K562 (cell line): ENCODE results near the gene CREG2.

ENCODE experiments used
- HNRNPK ChIP-seq: fragments of 200-400 bp; formaldehyde crosslinking; IDR thresholded peaks from one replicate; pipeline ENCODE4 v1.6.1; 2018; ENCODE audit warnings: mild to moderate bottlenecking, low read depth, low read length; ENCODE audit not compliant: poor library complexity, severe bottlenecking
- MXI1 ChIP-seq: IDR thresholded peaks from 2 replicates; pipeline ENCODE4 v1.6.1; 2011; ENCODE audit warnings: low read depth, mild to moderate bottlenecking, improper control_type of control experiment, low read length
- NEUROD1 ChIP-seq: fragments of 150-350 bp; IDR thresholded peaks from 2 replicates; pipeline ENCODE4 v1.6.1; 2014; ENCODE audit warnings: borderline replicate concordance, low read length, low read depth; ENCODE audit not compliant: partially characterized antibody
- NR1H2 ChIP-seq: sonication (generic); formaldehyde crosslinking; IDR thresholded peaks from 2 replicates; pipeline ENCODE4 v1.4.0; 2020; ENCODE audit warnings: mild to moderate bottlenecking, missing genetic modification reagents
- RBM39 ChIP-seq: fragments of 200-400 bp; formaldehyde crosslinking; optimal IDR thresholded peaks from 2 replicates; pipeline ENCODE3; 2018; ENCODE audit warnings: low read depth, low read length
- TAF1 ChIP-seq: IDR thresholded peaks from 2 replicates; pipeline ENCODE4 v1.6.1; 2011; ENCODE audit warnings: mild to moderate bottlenecking, low read length, moderate library complexity; ENCODE audit not compliant: insufficient read depth, control insufficient read depth, severe bottlenecking; ENCODE audit errors: extremely low read depth
- ZNF3 ChIP-seq: fragments of 250-450 bp; sonication (Bioruptor Pico); IDR thresholded peaks from 2 replicates; pipeline ENCODE4 v1.5.0; 2021; ENCODE audit warnings: mild to moderate bottlenecking, moderate library complexity
- ZNF75A ChIP-seq: fragments of 450-650 bp; formaldehyde crosslinking; IDR thresholded peaks from 2 replicates; pipeline ENCODE4 v1.4.0; 2020; ENCODE audit warnings: mild to moderate bottlenecking
- TF ChIP-seq, protein P1 (sequence below): IDR thresholded peaks from 2 replicates; pipeline ENCODE4 v1.6.1; 2012; ENCODE audit warnings: low read depth, low read length, improper control_type of control experiment, borderline replicate concordance
- TF ChIP-seq, protein P2 (sequence below): fragments of 250-450 bp; sonication (Bioruptor Pico); IDR thresholded peaks from 2 replicates; pipeline ENCODE4 v1.5.0; 2020; ENCODE audit warnings: mild to moderate bottlenecking, borderline replicate concordance

DNA sequence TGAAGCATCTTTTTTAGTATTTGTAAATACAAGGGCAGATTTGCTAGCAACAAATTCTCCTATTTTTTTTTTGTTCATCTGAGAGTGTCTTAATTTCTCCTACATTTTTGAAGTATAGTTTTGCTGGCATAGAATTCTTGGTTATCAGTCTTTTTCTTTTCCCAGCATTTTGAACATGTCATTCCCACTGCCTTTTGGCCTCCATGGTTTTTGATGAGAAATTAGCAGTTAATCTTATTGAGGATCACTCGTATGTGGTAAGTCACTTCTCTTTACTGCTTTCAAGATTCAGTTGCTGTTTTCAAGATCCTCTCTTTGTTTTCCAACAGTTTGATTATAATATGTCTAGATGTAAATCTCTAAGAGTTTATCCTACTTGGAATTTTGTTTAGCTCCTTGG, 61.9 kb downstream of the CREG2 start:
- TF ChIP-seq ZNF3 (CRISPR knock-in tag), result no peak
- TF ChIP-seq RBM39, result no peak
- TF ChIP-seq NR1H2 (CRISPR knock-in tag), result no peak
- no peak for TF ChIP-seq NEUROD1
- TF ChIP-seq, protein P1, sequence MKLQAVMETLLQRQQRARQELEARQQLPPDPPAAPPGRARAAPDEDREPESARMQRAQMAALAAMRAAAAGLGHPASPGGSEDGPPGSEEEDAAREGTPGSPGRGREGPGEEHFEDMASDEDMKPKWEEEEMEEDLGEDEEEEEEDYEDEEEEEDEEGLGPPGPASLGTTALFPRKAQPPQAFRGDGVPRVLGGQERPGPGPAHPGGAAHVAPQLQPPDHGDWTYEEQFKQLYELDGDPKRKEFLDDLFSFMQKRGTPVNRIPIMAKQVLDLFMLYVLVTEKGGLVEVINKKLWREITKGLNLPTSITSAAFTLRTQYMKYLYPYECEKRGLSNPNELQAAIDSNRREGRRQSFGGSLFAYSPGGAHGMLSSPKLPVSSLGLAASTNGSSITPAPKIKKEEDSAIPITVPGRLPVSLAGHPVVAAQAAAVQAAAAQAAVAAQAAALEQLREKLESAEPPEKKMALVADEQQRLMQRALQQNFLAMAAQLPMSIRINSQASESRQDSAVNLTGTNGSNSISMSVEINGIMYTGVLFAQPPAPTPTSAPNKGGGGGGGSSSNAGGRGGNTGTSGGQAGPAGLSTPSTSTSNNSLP, result no peak
- no peak for TF ChIP-seq ZNF75A
- no peak for TF ChIP-seq HNRNPK
- TF ChIP-seq TAF1, result no peak
- TF ChIP-seq, protein P2, sequence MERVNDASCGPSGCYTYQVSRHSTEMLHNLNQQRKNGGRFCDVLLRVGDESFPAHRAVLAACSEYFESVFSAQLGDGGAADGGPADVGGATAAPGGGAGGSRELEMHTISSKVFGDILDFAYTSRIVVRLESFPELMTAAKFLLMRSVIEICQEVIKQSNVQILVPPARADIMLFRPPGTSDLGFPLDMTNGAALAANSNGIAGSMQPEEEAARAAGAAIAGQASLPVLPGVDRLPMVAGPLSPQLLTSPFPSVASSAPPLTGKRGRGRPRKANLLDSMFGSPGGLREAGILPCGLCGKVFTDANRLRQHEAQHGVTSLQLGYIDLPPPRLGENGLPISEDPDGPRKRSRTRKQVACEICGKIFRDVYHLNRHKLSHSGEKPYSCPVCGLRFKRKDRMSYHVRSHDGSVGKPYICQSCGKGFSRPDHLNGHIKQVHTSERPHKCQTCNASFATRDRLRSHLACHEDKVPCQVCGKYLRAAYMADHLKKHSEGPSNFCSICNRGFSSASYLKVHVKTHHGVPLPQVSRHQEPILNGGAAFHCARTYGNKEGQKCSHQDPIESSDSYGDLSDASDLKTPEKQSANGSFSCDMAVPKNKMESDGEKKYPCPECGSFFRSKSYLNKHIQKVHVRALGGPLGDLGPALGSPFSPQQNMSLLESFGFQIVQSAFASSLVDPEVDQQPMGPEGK (CRISPR knock-in tag), result no peak
- TF ChIP-seq MXI1, result no peak
